HG03025 (cell line): ENCODE measurements around the gene SAMD3.
A peak's percentile ranks its signal among the peaks of the same experiment; 100 is the strongest.
"Not testable (repeated sequence)": the region's sequence is repeated elsewhere in the genome, so short reads cannot be mapped to it uniquely, and the experiment has no call there.

Experiments
- ATAC-seq: cut with Tn5 transposase; IDR thresholded peaks from one replicate; pipeline ENCODE4 v1.9.1; 2021; ENCODE audit warnings: mild to moderate bottlenecking, moderate library complexity; ENCODE audit not compliant: unreplicated experiment, low FRiP score

The SAMD3 gene

DNA sequence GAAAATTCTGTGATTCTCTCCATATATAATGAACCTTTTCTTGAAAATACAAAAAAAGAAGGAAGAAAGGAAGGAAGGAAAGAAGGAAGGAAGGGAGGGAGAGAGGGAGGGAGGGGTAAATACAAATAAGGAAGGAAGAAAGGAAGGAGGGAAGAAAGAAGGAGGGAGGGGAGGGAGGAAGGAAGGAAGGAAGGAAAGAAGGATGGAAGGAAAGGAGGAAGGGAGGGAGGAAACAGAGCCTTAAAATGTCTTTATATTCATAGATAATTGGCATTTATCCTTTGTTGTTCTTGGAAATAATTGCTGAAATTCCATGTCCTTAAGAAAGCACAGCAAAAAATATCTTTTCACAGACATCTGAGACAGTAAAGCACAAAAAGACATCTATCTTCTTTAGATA lies 40.3 kb downstream of the SAMD3 start:
- ATAC-seq, result no peak

DNA sequence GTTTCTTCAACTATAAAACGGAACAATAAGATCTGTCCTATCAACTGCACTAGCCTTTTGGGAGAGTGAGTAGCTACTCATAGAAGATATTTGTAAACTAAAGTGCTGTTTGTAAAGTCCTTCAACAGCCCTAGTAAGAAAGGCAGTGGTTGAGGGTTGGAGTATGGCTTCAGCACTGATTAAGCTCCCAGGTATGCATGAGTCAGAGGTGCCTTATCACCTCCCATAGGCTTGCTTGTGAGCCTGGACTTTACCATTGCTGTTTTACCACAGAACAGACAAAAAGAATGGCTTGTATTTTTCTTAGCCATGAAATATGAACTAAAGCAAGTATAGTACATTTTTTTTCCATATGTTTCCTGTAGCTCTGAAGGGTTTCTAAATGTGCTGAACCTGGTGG lies 44.1 kb downstream of the SAMD3 start:
- no peak for ATAC-seq

GRCh38 chr6:130176378-130176777 lies 46.4 kb downstream of the SAMD3 start:
- no peak for ATAC-seq

DNA sequence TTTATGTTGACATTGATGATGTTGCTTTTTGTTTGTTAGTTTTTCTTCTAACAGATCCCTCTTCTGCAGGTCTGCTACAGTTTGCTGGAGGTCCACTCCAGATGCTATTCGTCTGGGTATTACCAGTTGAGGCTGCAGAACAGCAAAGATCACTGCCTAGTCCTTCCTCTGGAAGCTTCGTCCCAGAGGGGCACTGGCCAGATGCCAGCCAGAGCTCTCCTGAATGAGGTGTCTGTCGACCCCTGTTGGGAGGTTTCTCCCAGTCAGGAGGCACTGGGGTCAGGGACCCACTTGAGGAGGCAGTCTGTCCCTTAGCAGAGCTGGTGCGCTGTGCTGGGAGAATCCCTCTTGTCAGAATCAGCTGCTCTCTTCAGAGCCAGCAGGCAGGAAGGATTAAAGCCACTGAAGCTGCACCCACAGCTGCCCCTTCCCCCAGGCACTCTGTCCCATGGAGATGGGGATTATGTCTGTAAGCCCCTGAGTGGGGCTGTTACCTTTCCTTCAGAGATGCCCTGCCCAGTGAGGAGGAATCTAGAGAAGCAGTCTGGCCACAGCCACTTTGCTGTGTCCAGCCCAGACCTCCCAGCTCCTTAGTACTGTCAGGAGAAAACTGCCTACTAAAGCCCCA lies 49.3 kb downstream of the SAMD3 start:
- ATAC-seq, result not testable (repeated sequence)

DNA sequence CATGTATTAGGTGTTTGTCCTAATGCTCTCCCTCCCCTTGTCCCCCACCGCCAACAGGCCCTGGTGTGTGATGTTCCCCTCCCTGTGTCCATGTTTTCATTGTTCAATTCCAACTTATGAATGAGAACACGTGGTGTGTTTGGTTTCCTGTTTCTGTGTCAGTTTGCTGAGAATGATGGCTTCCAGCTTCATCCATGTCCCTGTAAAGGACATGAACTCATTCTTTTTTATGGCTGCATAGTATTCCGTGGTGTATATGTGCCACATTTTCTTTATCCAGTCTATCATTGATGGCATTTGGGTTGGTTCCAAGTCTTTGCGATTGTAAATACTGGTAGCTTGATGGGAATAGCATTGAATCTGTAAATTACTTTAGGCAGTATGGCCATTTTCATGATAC lies 52.6 kb downstream of the SAMD3 start:
- ATAC-seq, result not testable (repeated sequence)

GRCh38 chr6:130167655-130168054 lies 55.1 kb downstream of the SAMD3 start:
- no peak for ATAC-seq

- no peak for ATAC-seq
Observed at GRCh38 chr6:130164251-130164650, 58.5 kb downstream of the SAMD3 start.

- no peak for ATAC-seq
Observed at GRCh38 chr6:130163266-130163665, 59.5 kb downstream of the SAMD3 start.

- no peak for ATAC-seq
Observed at GRCh38 chr6:130162421-130162820, 60.3 kb downstream of the SAMD3 start.

DNA sequence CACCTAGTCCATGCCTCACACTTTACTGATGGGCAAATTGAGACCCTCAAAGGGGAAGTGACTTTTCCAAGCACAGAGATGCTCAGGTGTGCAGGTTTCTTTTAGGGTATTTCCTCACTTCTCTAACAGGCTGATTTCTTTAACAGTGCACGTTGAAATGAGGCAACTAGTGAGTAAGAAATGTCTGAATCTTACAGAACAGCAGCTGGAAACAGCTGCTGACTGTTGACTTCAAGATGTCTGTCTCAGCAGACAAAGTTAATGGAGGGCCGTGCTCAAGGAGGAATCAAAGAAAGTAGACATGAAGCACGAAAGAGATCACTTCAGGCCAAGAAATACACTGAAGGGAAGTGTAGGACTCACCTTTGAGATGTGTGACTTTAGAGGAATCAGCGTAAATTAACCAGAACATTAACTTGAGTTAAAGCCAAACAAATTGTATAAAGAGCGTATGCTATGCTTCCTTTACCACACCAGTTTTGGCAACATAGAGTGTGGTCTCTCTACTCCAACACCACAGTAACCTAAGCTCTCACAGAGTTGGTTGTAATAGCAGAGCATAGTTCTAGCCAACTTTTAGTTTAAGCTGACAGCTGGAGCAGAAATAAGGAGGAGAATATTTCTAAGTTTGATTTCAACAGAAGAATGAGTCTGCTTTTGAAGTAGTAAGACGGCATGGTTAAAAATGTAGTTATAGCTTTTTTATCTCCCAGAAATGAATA lies 60.9 kb downstream of the SAMD3 start:
- no peak for ATAC-seq

DNA sequence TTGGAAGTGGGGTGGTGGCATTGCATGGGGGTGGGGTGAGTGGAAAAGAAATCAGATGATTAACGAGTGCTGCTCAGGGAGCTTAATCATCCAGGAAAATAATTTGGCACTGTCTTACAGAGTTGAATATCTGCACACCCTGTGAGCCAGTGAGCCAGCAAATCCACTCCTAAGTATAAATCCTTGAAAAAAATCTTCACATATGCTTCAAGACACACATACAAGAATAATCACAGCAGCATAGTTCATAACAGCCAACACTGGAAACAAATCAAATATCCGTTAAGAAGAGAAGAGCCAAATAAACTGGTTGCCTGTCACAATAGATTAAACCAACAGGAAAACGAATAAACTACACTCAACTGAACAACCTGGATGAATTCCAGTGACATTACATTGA lies 62.8 kb downstream of the SAMD3 start:
- ATAC-seq, result no peak

- no peak for ATAC-seq
Observed at GRCh38 chr6:130158548-130158947, 64.2 kb downstream of the SAMD3 start.

DNA sequence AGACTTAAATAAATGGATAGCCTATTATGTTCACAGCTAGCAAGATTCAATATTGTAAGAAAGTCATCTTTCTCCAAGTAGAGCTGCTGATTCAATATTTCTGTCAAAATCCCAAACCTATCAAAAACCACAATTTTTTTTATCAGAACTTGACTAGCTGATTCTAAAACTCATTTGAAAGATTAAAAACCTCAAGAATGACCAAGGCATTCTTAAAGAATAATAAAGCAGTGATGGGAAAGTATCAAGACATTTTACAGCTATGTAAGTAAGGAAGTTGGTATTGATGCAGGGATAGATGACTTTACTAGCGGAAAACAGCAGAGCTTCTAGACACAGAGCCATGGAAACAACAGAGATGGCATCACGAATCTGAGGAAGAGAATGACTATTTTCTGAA lies 64.7 kb downstream of the SAMD3 start:
- no peak for ATAC-seq

DNA sequence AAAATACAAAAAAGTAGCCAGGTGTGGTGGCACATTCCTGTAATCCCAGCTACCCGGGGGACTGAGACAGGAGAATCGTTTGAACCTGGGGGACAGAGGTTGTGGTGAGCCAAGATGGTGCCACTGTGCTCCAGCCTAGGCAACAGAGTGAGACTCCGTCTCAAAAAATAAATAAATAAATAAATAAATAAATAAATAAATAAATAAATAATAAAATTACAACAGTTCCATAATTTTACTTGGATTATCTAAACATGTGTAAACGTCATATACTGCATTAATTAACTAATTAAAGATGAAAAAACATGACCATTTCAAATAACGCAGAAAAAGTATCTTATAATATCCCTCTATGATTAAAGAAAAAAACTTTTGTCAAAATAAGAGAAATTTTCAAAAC lies 65.8 kb downstream of the SAMD3 start:
- no peak for ATAC-seq

GRCh38 chr6:130152908-130153510 lies 69.7 kb downstream of the SAMD3 start:
- ATAC-seq, result no peak

- ATAC-seq, result no peak
Observed at GRCh38 chr6:130150906-130151305, 71.8 kb downstream of the SAMD3 start.

DNA sequence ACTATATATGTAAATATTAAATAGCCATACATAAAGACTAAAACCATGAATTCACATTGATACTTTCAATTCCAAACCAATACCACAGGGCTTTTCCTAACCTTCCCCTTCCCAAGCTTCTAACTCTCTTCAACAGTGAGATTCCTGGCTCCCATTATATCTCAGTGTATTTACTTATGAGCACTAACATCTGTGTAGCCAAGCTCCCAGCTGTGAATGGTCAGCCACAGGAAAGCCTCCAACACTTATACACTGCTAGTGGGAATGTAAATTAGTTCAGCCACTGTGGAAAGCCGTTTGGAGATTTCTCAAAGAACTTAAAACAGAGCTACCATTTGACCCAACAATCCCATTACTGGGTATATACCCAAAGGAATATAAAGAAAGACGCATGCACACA lies 73.7 kb downstream of the SAMD3 start:
- not testable (repeated sequence) for ATAC-seq

DNA sequence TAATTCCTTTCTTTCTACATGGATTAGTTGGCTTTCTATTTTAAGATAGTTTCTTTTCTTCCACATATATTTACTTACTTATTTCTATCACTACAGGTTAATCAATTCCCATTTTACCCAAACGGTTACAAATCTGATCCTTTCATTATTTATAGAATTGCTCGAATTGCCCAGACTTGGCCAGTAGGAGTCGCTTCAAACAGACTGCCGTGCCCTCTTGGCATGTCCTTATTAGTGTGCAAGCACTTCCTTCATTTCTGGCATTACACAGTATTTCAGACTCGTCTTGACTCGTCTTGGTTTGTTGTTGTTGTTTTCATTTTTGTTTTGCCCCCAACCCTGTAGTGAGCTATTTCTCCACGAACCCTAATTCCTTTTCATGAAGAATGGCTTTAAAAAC lies 74.6 kb downstream of the SAMD3 start:
- no peak for ATAC-seq

DNA sequence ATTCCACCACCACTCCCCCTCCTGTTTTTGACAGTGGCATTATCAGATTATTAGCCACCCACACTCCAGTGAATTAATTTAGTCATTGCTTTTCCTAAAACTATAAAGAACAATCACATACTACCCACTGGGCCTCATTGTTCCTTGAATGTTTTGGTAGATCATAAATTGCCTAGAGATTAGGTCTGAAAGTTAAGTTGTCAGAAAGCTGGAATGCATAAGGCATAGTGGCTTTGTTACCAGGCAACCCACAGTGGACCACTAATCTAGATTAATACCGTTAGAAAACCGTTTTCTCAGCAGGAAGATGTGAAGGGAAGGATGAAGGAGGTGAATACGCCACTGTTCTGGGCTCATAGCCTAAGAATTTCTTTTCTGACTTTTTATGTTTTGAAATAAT lies 75.6 kb downstream of the SAMD3 start:
- ATAC-seq, result no peak

GRCh38 chr6:130143709-130144108 lies 79.0 kb downstream of the SAMD3 start:
- no peak for ATAC-seq

DNA sequence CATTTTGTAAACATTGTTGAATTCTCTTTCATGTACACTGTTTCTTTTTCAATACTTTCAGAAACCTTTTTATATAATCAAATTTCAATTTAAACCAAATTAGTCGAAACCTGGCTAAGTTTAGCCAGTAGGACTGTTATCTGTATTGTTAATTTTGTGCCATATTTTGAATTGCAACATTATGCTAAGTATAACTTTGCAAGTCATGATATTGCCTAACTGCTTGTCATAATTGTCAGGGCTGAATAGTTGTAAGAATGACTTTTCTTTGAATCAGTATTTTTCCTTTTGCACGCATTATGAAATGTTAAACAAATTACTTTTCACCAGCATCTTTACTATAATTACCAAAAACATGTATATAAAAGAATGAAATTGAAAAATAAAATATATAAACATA lies 82.7 kb downstream of the SAMD3 start:
- no peak for ATAC-seq

DNA sequence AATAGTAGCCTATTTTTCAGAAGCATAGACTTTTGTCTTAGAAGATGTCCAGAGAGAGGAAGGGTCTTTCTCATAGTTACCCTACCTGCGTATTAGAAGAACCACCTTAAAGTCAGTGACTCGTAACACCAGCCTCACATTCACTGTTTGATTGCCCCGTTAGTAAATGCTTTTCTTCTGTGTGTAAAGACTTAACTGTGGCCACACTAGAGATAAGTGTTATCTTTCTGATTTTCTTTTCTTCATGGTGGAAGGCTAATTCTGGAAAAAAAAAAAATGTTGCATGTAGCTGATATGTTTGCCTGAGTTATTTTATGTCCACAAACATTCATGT lies 83.9 kb downstream of the SAMD3 start:
- ATAC-seq, result peak; percentile 11
